CD8-positive, alpha-beta memory T cell (primary cell): ENCODE measurements around the gene OSCAR. TPM values are rescaled to one million over a fixed set of nuclear protein-coding genes. Genes with fewer than 3 reads are reported as not detected.

Source experiments
- CTCF ChIA-PET: fragments of 350-600 bp; sonication (Branson Sonifier 250); formaldehyde crosslinking; loops from one replicate; lab custom pipeline; 2021; ENCODE audit warnings: antibody characterized with exemption; lab: Charles Lee
- POLR2A ChIA-PET: fragments of 350-600 bp; sonication (Branson Sonifier 250); formaldehyde crosslinking; loops from one replicate; lab custom pipeline; 2021; ENCODE audit warnings: antibody characterized with exemption; lab: Charles Lee
- DNase-seq, 5 donors: peaks; one replicate each; pipeline versions ENCODE4 v3.0.0 to v3.0.0-alpha.2; 2020 to 2022; ENCODE audit warnings: mixed read lengths in 1 of 5
- H3K27ac ChIP-seq: one replicate; pipeline ENCODE4 v1.7.0; 2013; ENCODE audit warnings: low read depth, mild to moderate bottlenecking, low read length, moderate library complexity
- H3K27me3 ChIP-seq: 2 replicates; pipeline ENCODE4 v1.7.0; 2013; ENCODE audit warnings: low read length, mild to moderate bottlenecking; ENCODE audit not compliant: insufficient read depth, poor library complexity, severe bottlenecking
- H3K36me3 ChIP-seq: 2 replicates; pipeline ENCODE4 v1.7.0; 2013; ENCODE audit warnings: mild to moderate bottlenecking, low read length, moderate library complexity; ENCODE audit not compliant: insufficient read depth
- H3K4me1 ChIP-seq: 2 replicates; pipeline ENCODE4 v1.7.0; 2013; ENCODE audit warnings: mild to moderate bottlenecking, low read length, moderate library complexity; ENCODE audit not compliant: insufficient read depth
- H3K4me3 ChIP-seq: 2 replicates; pipeline ENCODE4 v1.7.0; 2013; ENCODE audit warnings: mild to moderate bottlenecking, low read length
- H3K9me3 ChIP-seq: 2 replicates; pipeline ENCODE4 v1.7.0; 2013; ENCODE audit warnings: mild to moderate bottlenecking, low read length
- H3K27ac Mint-ChIP-seq, 8 donors: one replicate each; pipeline ENCODE4 v1.8.0; 2020 to 2021; ENCODE audit warnings: mixed read lengths in 8 of 8, mild to moderate bottlenecking in 6 of 8, inconsistent platforms in 3 of 8, moderate library complexity in 3 of 8
- H3K27me3 Mint-ChIP-seq, 2 donors: one replicate each; pipeline ENCODE4 v1.8.0; 2020 to 2021; ENCODE audit warnings: mixed read lengths in 2 of 2, mild to moderate bottlenecking in 1 of 2, moderate library complexity in 1 of 2
- H3K36me3 Mint-ChIP-seq, 3 donors: one replicate each; pipeline ENCODE4 v1.8.0; 2020 to 2021; ENCODE audit warnings: mixed read lengths in 3 of 3, inconsistent platforms in 1 of 3, mild to moderate bottlenecking in 1 of 3
- H3K4me1 Mint-ChIP-seq, 3 donors: one replicate each; pipeline ENCODE4 v1.8.0; 2020 to 2021; ENCODE audit warnings: mixed read lengths in 3 of 3, inconsistent platforms in 1 of 3, mild to moderate bottlenecking in 1 of 3
- H3K4me3 Mint-ChIP-seq, 7 donors: one replicate each; pipeline ENCODE4 v1.8.0; 2020 to 2021; ENCODE audit warnings: mixed read lengths in 7 of 7, mild to moderate bottlenecking in 6 of 7, moderate library complexity in 4 of 7, inconsistent platforms in 2 of 7
- H3K9me3 Mint-ChIP-seq, 5 donors: one replicate each; pipeline ENCODE4 v1.8.0; 2020 to 2022; ENCODE audit warnings: mixed read lengths in 5 of 5, mild to moderate bottlenecking in 3 of 5, moderate library complexity in 2 of 5, inconsistent platforms in 1 of 5
- polyA plus RNA-seq: library from polyadenylated mRNA; unstranded; fragments of 300-500 nt; fragmentation: Illumina TruSeq; gene quantifications from one replicate; pipeline ENCODE4 v1.2.3, GENCODE V29; 2021
- total RNA-seq, 2 experiments: library from RNA; stranded (reverse); gene quantifications; one replicate each; pipeline ENCODE4 v1.2.3, GENCODE V29; 2021

Gene OSCAR
- total and polyA plus RNA-seq, 3 experiments from 2014 or later: 0.17 to 0.35 (median 0.22) TPM

DNA sequence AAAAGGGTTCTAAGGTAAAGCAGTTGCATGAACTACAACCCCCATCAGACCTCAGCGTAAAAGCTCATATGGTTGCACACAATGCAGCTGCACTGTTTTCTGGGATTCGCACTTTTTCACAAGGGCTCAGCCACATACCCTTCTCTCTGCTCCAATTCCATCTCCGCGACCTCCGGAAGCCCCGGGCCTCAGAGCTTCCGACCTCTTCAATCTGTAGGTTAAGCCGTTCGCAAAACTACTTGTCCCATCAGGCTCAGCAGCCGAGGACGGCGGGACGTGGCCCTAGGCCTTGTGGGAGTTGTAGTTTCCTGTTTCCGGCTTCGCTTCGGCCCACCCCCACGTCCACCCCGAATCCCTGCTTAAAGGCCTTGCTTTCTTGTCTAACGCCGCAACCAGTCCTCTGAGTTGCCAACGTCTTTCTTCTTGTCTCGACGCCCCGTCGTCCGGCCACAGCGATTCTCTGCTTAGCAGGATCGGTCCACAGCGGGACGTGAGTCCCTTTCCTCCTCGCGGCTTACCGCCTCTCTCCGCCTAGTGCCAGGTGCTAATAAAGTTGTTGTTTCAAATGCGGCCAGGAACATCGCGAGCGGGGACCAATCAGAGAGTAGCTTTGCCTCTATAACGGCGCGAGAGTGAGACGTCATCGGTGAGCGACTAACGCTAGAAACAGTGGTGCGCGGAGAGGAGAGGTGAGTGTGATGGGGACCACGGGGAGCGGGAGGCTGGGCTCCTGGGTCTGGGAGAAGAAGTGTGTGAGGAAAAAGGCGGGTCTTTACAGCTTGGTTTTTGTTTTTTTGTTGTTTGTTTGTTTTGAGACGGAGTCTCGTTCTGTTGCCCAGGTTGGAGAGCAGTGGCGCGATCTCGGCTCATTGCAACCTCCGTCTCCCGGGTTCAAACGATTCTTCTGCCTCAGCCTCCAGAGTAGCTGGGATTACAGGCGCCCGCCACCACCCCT is 14.8 kb upstream of the OSCAR start, which contains the start of the genes PRPF31 and TFPT:
PRPF31 (plus strand) TSS at position 646 of the 955 bp plus-strand sequence. CDS start 2,525 bp downstream, outside the sequence.
TFPT (minus strand) TSS at position 549 of the 955 bp plus-strand sequence; CDS start at position 161, 388 bp downstream.
- ChIA-PET POLR2A (interaction anchor here (0.8 to 2.7 kb wide), 10 partner anchors 10 to 248 kb away, joined by 3 to 36 read pairs (median 6); partner anchors contain the start of genes CNOT3, LENG1, MBOAT7 and MYADM), CTCF (interaction anchor here (1.4 to 2.1 kb wide), 3 partner anchors 8 to 44 kb away, joined by 4 to 7 read pairs (median 5); partner anchors contain the start of genes CNOT3 and LENG1)
- H3K36me3 ChIP-seq: peaks cover 17% of the 10 kb centered on the region
- peak; percentile 90 to 98 (median 96) for DNase-seq
- H3K4me3 ChIP-seq: peak within 1 kb of the TSS; percentile 97
- H3K4me1 Mint-ChIP-seq: peaks cover 37 to 50% (median 43%) of the 10 kb centered on the region in 3 donors
- peak within 1 kb of the TSS; percentile 72 to 99 (median 92) for H3K27ac Mint-ChIP-seq
- no peaks in the 10 kb centered on the region for H3K27me3 ChIP-seq
- peaks cover 0 to 2% of the 10 kb centered on the region in 2 donors for H3K27me3 Mint-ChIP-seq
- peaks cover 0 to 1% (median 0%) of the 10 kb centered on the region in 5 donors for H3K9me3 Mint-ChIP-seq
- no peaks in the 10 kb centered on the region for H3K9me3 ChIP-seq
- H3K4me1 ChIP-seq: peaks cover 28% of the 10 kb centered on the region
- peak within 1 kb of the TSS; percentile 80 for H3K27ac ChIP-seq
- H3K36me3 Mint-ChIP-seq: peaks cover 0 to 47% (median 8%) of the 10 kb centered on the region in 3 donors
- peak within 1 kb of the TSS; percentile 85 to 96 (median 93) for H3K4me3 Mint-ChIP-seq

- peak overlapping the region; percentile 85 to 96 (median 93) for H3K4me3 Mint-ChIP-seq
- H3K27me3 Mint-ChIP-seq: peaks cover 0 to 2% of the 10 kb centered on the region in 2 donors
- H3K4me3 ChIP-seq: peak overlapping the region; percentile 97
- peaks cover 15% of the 10 kb centered on the region for H3K36me3 ChIP-seq
- peaks cover 0 to 48% (median 4%) of the 10 kb centered on the region in 3 donors for H3K36me3 Mint-ChIP-seq
- H3K9me3 ChIP-seq: no peaks in the 10 kb centered on the region
- peaks cover 28% of the 10 kb centered on the region for H3K4me1 ChIP-seq
- H3K27ac Mint-ChIP-seq: peak overlapping the region; percentile 72 to 99 (median 92)
- H3K27ac ChIP-seq: peak overlapping the region; percentile 80
- peaks cover 0 to 1% (median 0%) of the 10 kb centered on the region in 5 donors for H3K9me3 Mint-ChIP-seq
- no peaks in the 10 kb centered on the region for H3K27me3 ChIP-seq
- peak; percentile 41 to 74 (median 54) for DNase-seq
- H3K4me1 Mint-ChIP-seq: peaks cover 39 to 50% (median 43%) of the 10 kb centered on the region in 3 donors
- ChIA-PET CTCF (interaction anchor here (1.6 kb wide), 1 partner anchor 23 kb away, joined by 7 read pairs; the partner anchor contains the start of gene CNOT3), POLR2A (interaction anchor here (1.1 to 2.7 kb wide), 8 partner anchors 10 to 247 kb away, joined by 4 to 36 read pairs (median 10); partner anchors contain the start of genes CNOT3, LENG1, MBOAT7 and MYADM)
Measured at GRCh38 chr19:54114340-54115108, 13.9 kb upstream of the OSCAR start.

- H3K4me1 ChIP-seq: peaks cover 10% of the 10 kb centered on the region
- H3K36me3 Mint-ChIP-seq: peaks cover 0 to 67% (median 1%) of the 10 kb centered on the region in 3 donors
- H3K27ac Mint-ChIP-seq: no peak overlapping the region
- no peaks in the 10 kb centered on the region for H3K9me3 ChIP-seq
- H3K4me3 Mint-ChIP-seq: no peak overlapping the region
- H3K27me3 ChIP-seq: no peaks in the 10 kb centered on the region
- ChIA-PET POLR2A (no interaction called here), CTCF (no interaction called here)
- H3K4me1 Mint-ChIP-seq: peaks cover 22 to 35% (median 29%) of the 10 kb centered on the region in 3 donors
- H3K27me3 Mint-ChIP-seq: no peaks in the 10 kb centered on the region
- no peak overlapping the region for H3K4me3 ChIP-seq
- no peaks in the 10 kb centered on the region for H3K9me3 Mint-ChIP-seq
- H3K36me3 ChIP-seq: peaks cover 12% of the 10 kb centered on the region
- H3K27ac ChIP-seq: no peak overlapping the region
- peak in 1 of 5 donors; percentile 36 for DNase-seq
Measured at GRCh38 chr19:54109651-54110050, 9.0 kb upstream of the OSCAR start.

GRCh38 chr19:54108496-54108895 is 7.9 kb upstream of the OSCAR start:
- no peaks in the 10 kb centered on the region for H3K9me3 ChIP-seq
- no peaks in the 10 kb centered on the region for H3K27me3 ChIP-seq
- no peak overlapping the region for H3K4me3 ChIP-seq
- ChIA-PET CTCF (interaction anchor here (2.5 kb wide), 1 partner anchor 8 kb away, joined by 5 read pairs; the partner anchor contains the start of genes PRPF31 and TFPT), POLR2A (no interaction called here)
- no peak overlapping the region for H3K27ac Mint-ChIP-seq
- H3K4me1 Mint-ChIP-seq: peaks cover 15 to 30% (median 23%) of the 10 kb centered on the region in 3 donors
- H3K36me3 Mint-ChIP-seq: peaks cover 0 to 67% (median 1%) of the 10 kb centered on the region in 3 donors
- H3K27ac ChIP-seq: no peak overlapping the region
- H3K36me3 ChIP-seq: peaks cover 12% of the 10 kb centered on the region
- peak overlapping the region in 1 of 7 donors; percentile 13 for H3K4me3 Mint-ChIP-seq
- no peaks in the 10 kb centered on the region for H3K9me3 Mint-ChIP-seq
- H3K27me3 Mint-ChIP-seq: no peaks in the 10 kb centered on the region
- no peak for DNase-seq
- peaks cover 2% of the 10 kb centered on the region for H3K4me1 ChIP-seq

GRCh38 chr19:54107876-54108490 is 7.4 kb upstream of the OSCAR start:
- Histone ChIP-seq H3K4me1 (peaks cover 7% of the 10 kb centered on the region), H3K27me3 (no peaks in the 10 kb centered on the region), H3K4me3 (no peak overlapping the region), H3K27ac (no peak overlapping the region), H3K9me3 (no peaks in the 10 kb centered on the region), H3K36me3 (peaks cover 12% of the 10 kb centered on the region)
- Mint-ChIP-seq H3K27me3 (no peaks in the 10 kb centered on the region), H3K4me1 (peaks cover 17 to 29% (median 23%) of the 10 kb centered on the region in 3 donors), H3K27ac (peak overlapping the region in 2 of 8 donors; percentile 12 to 93), H3K4me3 (no peak overlapping the region), H3K36me3 (peaks cover 0 to 64% (median 1%) of the 10 kb centered on the region in 3 donors), H3K9me3 (no peaks in the 10 kb centered on the region)
- DNase-seq: peak in 1 of 5 donors; percentile 35
- ChIA-PET CTCF (interaction anchor here (2.5 kb wide), 1 partner anchor 8 kb away, joined by 5 read pairs; the partner anchor contains the start of genes PRPF31 and TFPT), POLR2A (no interaction called here)

DNA sequence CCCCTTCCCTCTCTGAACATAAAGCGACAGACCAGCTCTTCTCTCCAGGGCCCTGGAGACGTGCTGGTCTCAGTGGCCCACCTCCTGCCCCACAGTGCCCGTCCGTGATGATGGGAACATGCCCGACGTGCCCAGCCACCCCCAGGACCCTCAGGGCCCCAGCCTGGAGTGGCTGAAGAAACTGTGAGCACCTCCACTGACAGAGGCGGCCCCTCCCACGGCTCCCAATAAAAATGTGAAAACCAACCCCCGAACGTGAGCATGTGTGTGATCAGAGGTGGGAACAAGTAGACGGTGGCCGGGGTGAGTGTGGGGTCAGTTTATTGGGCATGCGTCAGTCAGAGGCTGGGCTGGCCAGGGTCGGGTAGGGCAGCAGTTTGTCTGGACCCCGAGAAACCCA is 6.1 kb upstream of the OSCAR start:
- H3K27me3 Mint-ChIP-seq: no peaks in the 10 kb centered on the region
- DNase-seq: no peak
- H3K4me3 Mint-ChIP-seq: peak overlapping the region in 1 of 7 donors; percentile 40
- Histone ChIP-seq H3K4me1 (peaks cover 11% of the 10 kb centered on the region), H3K27me3 (no peaks in the 10 kb centered on the region), H3K9me3 (no peaks in the 10 kb centered on the region), H3K36me3 (peaks cover 12% of the 10 kb centered on the region), H3K4me3 (no peak overlapping the region), H3K27ac (no peak overlapping the region)
- H3K36me3 Mint-ChIP-seq: peaks cover 0 to 65% (median 0%) of the 10 kb centered on the region in 3 donors
- peak overlapping the region in 1 of 8 donors; percentile 27 for H3K27ac Mint-ChIP-seq
- peaks cover 23 to 36% (median 29%) of the 10 kb centered on the region in 3 donors for H3K4me1 Mint-ChIP-seq
- CTCF ChIA-PET: interaction anchor here (2.5 kb wide), 1 partner anchor 9 kb away, joined by 5 read pairs; the partner anchor contains the start of genes PRPF31 and TFPT
- H3K9me3 Mint-ChIP-seq: no peaks in the 10 kb centered on the region
- POLR2A ChIA-PET: no interaction called here

DNA sequence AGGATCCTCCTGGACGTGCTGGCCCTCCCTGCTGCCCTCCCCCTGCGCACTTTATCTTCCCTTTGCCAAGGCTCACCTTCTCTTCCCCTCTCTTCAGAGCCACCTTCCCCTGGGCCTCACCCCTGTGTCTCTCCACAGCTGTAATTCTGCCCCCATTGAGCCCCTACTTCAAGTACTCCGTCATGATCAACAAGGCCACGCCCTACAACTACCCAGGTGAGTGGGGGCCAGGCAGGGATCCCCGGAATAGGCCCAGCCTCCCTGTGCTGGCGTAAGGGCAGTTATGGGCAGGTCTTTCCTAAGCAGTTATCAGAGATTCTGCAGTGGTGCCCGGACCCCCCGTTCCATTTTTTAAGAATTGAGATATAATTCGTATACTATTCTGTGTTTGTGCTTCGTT is 5.2 kb upstream of the OSCAR start:
- no peak overlapping the region for H3K4me3 ChIP-seq
- peaks cover 11% of the 10 kb centered on the region for H3K4me1 ChIP-seq
- ChIA-PET CTCF (no interaction called here), POLR2A (no interaction called here)
- Mint-ChIP-seq H3K27ac (no peak overlapping the region), H3K27me3 (no peaks in the 10 kb centered on the region), H3K4me1 (peaks cover 25 to 38% (median 32%) of the 10 kb centered on the region in 3 donors), H3K36me3 (peaks cover 0 to 62% (median 0%) of the 10 kb centered on the region in 3 donors), H3K4me3 (peak overlapping the region in 4 of 7 donors; percentile 24 to 86 (median 54)), H3K9me3 (no peaks in the 10 kb centered on the region)
- H3K9me3 ChIP-seq: no peaks in the 10 kb centered on the region
- peaks cover 12% of the 10 kb centered on the region for H3K36me3 ChIP-seq
- no peak for DNase-seq
- H3K27me3 ChIP-seq: no peaks in the 10 kb centered on the region
- H3K27ac ChIP-seq: no peak overlapping the region
